ENCODE measurements around the gene ROBO4.

- TF ChIP-seq CTCF (conservative IDR thresholded peaks at IDR 0.05): no peak
- no peak for TF ChIP-seq ZFX (IDR thresholded peaks at IDR 0.05)
These were observed 28.3 kb downstream of the ROBO4 start for GRCh38 chr11:124869331-124869730.

Data from C4-2B (cell line).